GM12875 (cell line): ENCODE results near the gene SAMD11.

Experiments used
- H3K4me3 ChIP-seq: one replicate; pipeline ENCODE4 v1.5.1; 2011; ENCODE audit warnings: low read depth, low read length, control low read depth
- CTCF ChIP-seq: IDR thresholded peaks from 2 replicates; pipeline ENCODE4 v1.5.1; 2011; ENCODE audit warnings: low read depth, mild to moderate bottlenecking, control low read depth, inconsistent platforms, low read length, moderate library complexity, borderline replicate concordance; ENCODE audit not compliant: insufficient read depth

SAMD11 gene

DNA sequence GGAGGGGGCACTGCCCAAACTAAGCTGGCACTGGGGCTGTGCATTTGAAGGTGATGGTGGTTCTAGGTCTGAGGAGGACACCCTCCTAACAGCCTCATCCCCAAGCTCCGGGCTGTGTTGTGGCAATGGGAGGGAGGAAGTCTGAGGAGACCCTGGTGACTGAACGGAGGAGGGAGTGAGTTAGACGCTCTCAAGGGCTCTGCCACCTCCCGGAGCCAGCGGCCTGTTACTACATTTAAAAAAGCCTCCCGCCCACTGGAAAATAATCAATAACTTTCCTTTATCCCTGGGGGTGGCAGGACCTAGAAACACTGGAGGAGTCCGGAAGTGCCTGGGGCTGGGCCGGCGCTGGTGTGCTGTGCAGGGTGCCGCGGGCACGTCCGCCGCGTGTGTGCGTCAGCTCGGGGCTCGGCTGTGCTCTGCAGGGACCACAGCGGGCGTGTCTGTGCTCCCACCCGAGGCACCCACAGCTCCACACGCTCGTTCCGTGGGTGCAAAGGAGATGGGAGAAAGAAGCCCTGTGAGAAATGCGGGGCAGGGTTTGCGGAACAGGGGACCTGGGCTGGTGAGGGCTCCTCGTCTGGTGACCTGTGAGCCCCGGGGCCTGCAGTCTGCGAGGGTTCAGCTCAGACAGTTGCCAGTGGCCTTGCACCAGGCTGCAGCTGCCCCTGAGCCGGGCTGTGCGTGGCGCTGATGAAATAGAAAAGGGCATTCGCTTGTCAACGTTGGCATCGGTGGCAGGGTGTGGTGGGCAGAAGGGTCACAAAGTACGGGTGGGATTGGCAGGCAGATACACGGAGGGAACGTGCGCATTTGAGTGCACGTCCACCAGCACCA is 5.3 kb downstream of the SAMD11 start:
- H3K4me3 ChIP-seq, result no peak overlapping the region
- no peak for TF ChIP-seq CTCF

- TF ChIP-seq CTCF, result no peak
- H3K4me3 ChIP-seq, result no peak overlapping the region
Measured at GRCh38 chr1:929712-930632, 6.2 kb downstream of the SAMD11 start.

DNA sequence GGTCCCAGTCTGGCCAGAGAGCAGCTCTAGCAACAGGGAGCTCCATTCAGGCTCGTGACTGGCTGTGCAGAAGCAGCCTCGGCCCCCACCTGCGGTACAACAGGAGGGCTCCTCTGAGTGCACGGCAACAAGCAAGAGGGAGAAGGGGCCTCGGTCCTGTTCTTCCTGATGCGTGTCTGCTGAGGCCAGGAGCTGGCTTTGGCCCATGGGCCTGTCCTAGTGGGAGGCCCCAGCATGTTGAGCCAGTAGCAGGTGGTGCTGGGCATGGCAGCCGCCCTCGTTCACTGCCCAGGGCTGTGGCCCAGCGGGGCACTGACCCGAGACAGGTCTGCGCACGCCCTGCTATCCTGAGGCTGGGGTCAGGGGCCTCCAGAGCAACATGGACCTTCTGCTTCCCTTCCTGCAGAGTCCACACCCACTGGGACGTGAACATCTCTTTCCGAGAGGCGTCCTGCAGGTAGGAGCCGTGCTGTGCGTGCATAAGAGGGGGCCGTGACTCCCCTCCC is 7.0 kb downstream of the SAMD11 start:
- no peak overlapping the region for H3K4me3 ChIP-seq
- TF ChIP-seq CTCF, result no peak

- TF ChIP-seq CTCF, result no peak
- H3K4me3 ChIP-seq, result no peak overlapping the region
Measured at GRCh38 chr1:931380-932172, 7.9 kb downstream of the SAMD11 start.

DNA sequence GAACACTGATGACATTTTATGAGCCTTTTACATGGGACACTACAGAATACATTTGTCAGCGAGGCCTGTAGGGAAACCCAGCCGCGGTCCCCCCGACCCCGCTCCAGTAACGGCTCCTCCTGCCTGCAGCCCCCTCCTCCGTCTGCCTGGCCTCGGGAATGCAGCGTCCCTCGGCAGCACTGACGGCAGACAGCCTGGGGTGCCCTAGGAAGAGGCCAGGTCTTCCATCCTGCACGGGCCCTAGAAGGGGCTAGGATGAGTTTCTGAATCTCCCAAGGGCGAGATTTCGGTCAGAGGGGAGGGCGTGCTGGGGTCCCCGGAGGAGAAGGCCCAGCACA is 8.4 kb downstream of the SAMD11 start:
- no peak for TF ChIP-seq CTCF
- H3K4me3 ChIP-seq, result no peak overlapping the region

GRCh38 chr1:932776-933602 is 9.3 kb downstream of the SAMD11 start:
- H3K4me3 ChIP-seq, result no peak overlapping the region
- no peak for TF ChIP-seq CTCF
